HEK293 (cell line): ENCODE measurements around the gene SMC6.

Source experiments
- CTCF ChIA-PET: fragments of 350-600 bp; formaldehyde crosslinking; extraction: SDS; loops from one replicate; lab custom pipeline; 2021; ENCODE audit warnings: antibody characterized with exemption; lab: Yijun Ruan, JAX
- POLR2A ChIA-PET: fragments of 300-600 bp; formaldehyde crosslinking; extraction: SDS; loops from one replicate; lab custom pipeline; 2020; ENCODE audit warnings: antibody characterized with exemption, inconsistent platforms; lab: Yijun Ruan, JAX
- H3K27ac ChIP-seq: fragments of 200-500 bp; sonication (Bioruptor generic); 2 replicates; pipeline ENCODE4 v1.5.1; 2014; ENCODE audit warnings: low read depth, low read length, control low read depth, inconsistent platforms; ENCODE audit errors: extremely low read depth
- H3K36me3 ChIP-seq, 2 experiments: fragments of 200-500 bp in 1 of 2; sonication (Bioruptor generic) in 1 of 2; 1 replicate in 1 of 2; 2 replicates in 1 of 2; pipeline ENCODE4 v1.5.1; 2014 to 2017; ENCODE audit warnings: inconsistent platforms in 2 of 2, low read length in 2 of 2; ENCODE audit not compliant: control insufficient read depth in 2 of 2, insufficient read depth in 1 of 2
- H3K4me1 ChIP-seq: fragments of 200-500 bp; sonication (Bioruptor generic); 2 replicates; pipeline ENCODE4 v1.5.1; 2014; ENCODE audit warnings: mild to moderate bottlenecking, low read length, inconsistent platforms; ENCODE audit not compliant: control insufficient read depth, insufficient read depth
- H3K4me3 ChIP-seq: 2 replicates; pipeline ENCODE4 v1.5.1; 2011; ENCODE audit warnings: low read depth, mild to moderate bottlenecking, control low read depth, low read length, moderate library complexity
- H3K9me3 ChIP-seq: fragments of 200-500 bp; sonication (Bioruptor generic); 2 replicates; pipeline ENCODE4 v1.5.1; 2014; ENCODE audit warnings: low read depth, low read length, inconsistent platforms; ENCODE audit not compliant: control insufficient read depth, insufficient read depth
- EGR2 ChIP-seq: fragments of 450-650 bp; formaldehyde crosslinking; IDR thresholded peaks from 2 replicates; pipeline ENCODE4 v1.5.1; 2016; ENCODE audit warnings: low read depth, missing biosample characterization, missing genetic modification characterization
- ELK4 ChIP-seq: IDR thresholded peaks from 2 replicates; pipeline ENCODE4 v1.6.1; 2011; ENCODE audit warnings: mild to moderate bottlenecking, low read depth, low read length, borderline replicate concordance
- GLIS1 ChIP-seq: fragments of 450-650 bp; formaldehyde crosslinking; IDR thresholded peaks from 2 replicates; pipeline ENCODE4 v1.5.1; 2016; ENCODE audit warnings: missing biosample characterization, missing genetic modification characterization
- HOXD13 ChIP-seq: sonication (generic); formaldehyde crosslinking; IDR thresholded peaks from 2 replicates; pipeline ENCODE4 v1.8.0; 2022; ENCODE audit warnings: missing genetic modification reagents, borderline replicate concordance
- MYNN ChIP-seq: fragments of 450-650 bp; formaldehyde crosslinking; IDR thresholded peaks from 2 replicates; pipeline ENCODE4 v1.5.1; 2016; ENCODE audit warnings: missing biosample characterization, missing genetic modification characterization, borderline replicate concordance
- PATZ1 ChIP-seq: fragments of 450-650 bp; formaldehyde crosslinking; IDR thresholded peaks from 2 replicates; pipeline ENCODE4 v1.5.1; 2016; ENCODE audit warnings: missing biosample characterization, missing genetic modification characterization
- ZBTB21 ChIP-seq: fragments of 450-650 bp; formaldehyde crosslinking; IDR thresholded peaks from 2 replicates; pipeline ENCODE4 v1.5.1; 2017; ENCODE audit warnings: missing biosample characterization, missing genetic modification characterization
- ZBTB49 ChIP-seq: fragments of 450-650 bp; formaldehyde crosslinking; IDR thresholded peaks from 2 replicates; pipeline ENCODE4 v1.5.1; 2016; ENCODE audit warnings: missing biosample characterization, missing genetic modification characterization, low read depth
- ZBTB8A ChIP-seq: fragments of 450-650 bp; formaldehyde crosslinking; IDR thresholded peaks from 2 replicates; pipeline ENCODE4 v1.5.1; 2016; ENCODE audit warnings: missing biosample characterization, missing genetic modification characterization
- ZEB2 ChIP-seq: fragments of 450-650 bp; formaldehyde crosslinking; IDR thresholded peaks from 2 replicates; pipeline ENCODE4 v1.5.1; 2016; ENCODE audit warnings: missing biosample characterization, missing genetic modification characterization
- ZFHX2 ChIP-seq: fragments of 450-650 bp; formaldehyde crosslinking; conservative IDR thresholded peaks from 2 replicates; pipeline ENCODE4 v1.5.1; 2016; ENCODE audit warnings: missing biosample characterization, missing genetic modification characterization
- ZNF146 ChIP-seq: fragments of 450-650 bp; formaldehyde crosslinking; IDR thresholded peaks from 2 replicates; pipeline ENCODE4 v1.5.1; 2016; ENCODE audit warnings: missing biosample characterization, missing genetic modification characterization
- ZNF175 ChIP-seq: fragments of 450-650 bp; formaldehyde crosslinking; IDR thresholded peaks from 2 replicates; pipeline ENCODE4 v1.5.1; 2016; ENCODE audit warnings: missing biosample characterization, missing genetic modification characterization
- ZNF202 ChIP-seq: fragments of 450-650 bp; formaldehyde crosslinking; IDR thresholded peaks from 2 replicates; pipeline ENCODE4 v1.5.1; 2016; ENCODE audit warnings: missing biosample characterization, missing genetic modification characterization, borderline replicate concordance
- ZNF26 ChIP-seq: fragments of 450-650 bp; formaldehyde crosslinking; IDR thresholded peaks from 2 replicates; pipeline ENCODE4 v1.5.1; 2016; ENCODE audit warnings: missing biosample characterization, missing genetic modification characterization
- ZNF302 ChIP-seq: fragments of 450-650 bp; formaldehyde crosslinking; IDR thresholded peaks from 2 replicates; pipeline ENCODE4 v1.5.1; 2016; ENCODE audit warnings: missing biosample characterization, missing genetic modification characterization, low read depth
- ZNF350 ChIP-seq: fragments of 450-650 bp; formaldehyde crosslinking; IDR thresholded peaks from 2 replicates; pipeline ENCODE4 v1.5.0; 2017; ENCODE audit warnings: missing biosample characterization, mild to moderate bottlenecking, missing genetic modification characterization
- ZNF394 ChIP-seq: fragments of 450-650 bp; formaldehyde crosslinking; IDR thresholded peaks from 2 replicates; pipeline ENCODE4 v1.5.1; 2016; ENCODE audit warnings: missing biosample characterization, missing genetic modification characterization, mild to moderate bottlenecking, moderate library complexity, borderline replicate concordance
- ZNF664 ChIP-seq: fragments of 450-650 bp; formaldehyde crosslinking; IDR thresholded peaks from 2 replicates; pipeline ENCODE4 v1.5.1; 2016; ENCODE audit warnings: missing biosample characterization, missing genetic modification characterization
- ZNF677 ChIP-seq: fragments of 450-650 bp; IDR thresholded peaks from 2 replicates; pipeline ENCODE4 v1.5.0; 2018; ENCODE audit warnings: missing biosample characterization, mild to moderate bottlenecking, missing genetic modification characterization, moderate library complexity
- ZNF776 ChIP-seq: fragments of 450-650 bp; formaldehyde crosslinking; IDR thresholded peaks from 2 replicates; pipeline ENCODE4 v1.5.0; 2017; ENCODE audit warnings: missing biosample characterization, missing genetic modification characterization, borderline replicate concordance
- ZXDB ChIP-seq: fragments of 450-650 bp; formaldehyde crosslinking; IDR thresholded peaks from 2 replicates; pipeline ENCODE4 v1.5.1; 2016; ENCODE audit warnings: missing biosample characterization, missing genetic modification characterization

The SMC6 gene

GRCh38 chr2:17791817-17792130 is 38.2 kb upstream of the SMC6 start:
- Histone ChIP-seq H3K4me1 (no peaks in the 10 kb centered on the region), H3K27ac (no peak overlapping the region), H3K36me3 (no peaks in the 10 kb centered on the region), H3K9me3 (no peaks in the 10 kb centered on the region), H3K4me3 (no peak overlapping the region)
- TF ChIP-seq ZNF302 (tag by site-specific recombination) (no peak), ZNF677 (no peak), ZEB2 (tag by site-specific recombination) (no peak), ZNF202 (no peak), ZNF394 (tag by site-specific recombination) (no peak), ZNF776 (tag by site-specific recombination) (no peak), MYNN (tag by site-specific recombination) (no peak), ZNF664 (tag by site-specific recombination) (no peak), ZBTB8A (tag by site-specific recombination) (no peak), ZNF175 (tag by site-specific recombination) (no peak), HOXD13 (CRISPR knock-in tag) (no peak), ZBTB21 (tag by site-specific recombination) (no peak), ZNF350 (tag by site-specific recombination) (no peak)
- CTCF ChIA-PET, result no interaction called here
- POLR2A ChIA-PET, result no interaction called here

GRCh38 chr2:17791121-17791816 is 37.7 kb upstream of the SMC6 start:
- CTCF ChIA-PET, result no interaction called here
- no peak overlapping the region for H3K27ac ChIP-seq
- TF ChIP-seq EGR2 (tag by site-specific recombination), result peak; percentile 39; the same call in 1 of the 2 replicates
- TF ChIP-seq GLIS1 (tag by site-specific recombination), result no peak
- TF ChIP-seq ZFHX2, result peak; percentile 34
- no peak for TF ChIP-seq HOXD13 (CRISPR knock-in tag)
- TF ChIP-seq ZBTB49 (tag by site-specific recombination), result no peak
- no peak for TF ChIP-seq PATZ1
- TF ChIP-seq ZXDB (tag by site-specific recombination), result no peak
- no peak for TF ChIP-seq ZNF26 (tag by site-specific recombination)
- no peak for TF ChIP-seq ZNF146
- TF ChIP-seq ELK4, result no peak
- TF ChIP-seq, all 188 proteins: peak for 2
- no peaks in the 10 kb centered on the region for H3K4me1 ChIP-seq
- POLR2A ChIA-PET, result no interaction called here
- H3K36me3 ChIP-seq, result no peaks in the 10 kb centered on the region
- H3K4me3 ChIP-seq, result no peak overlapping the region
- no peaks in the 10 kb centered on the region for H3K9me3 ChIP-seq
